ENCODE results near the gene ASCL5.

- TF ChIP-seq CTCF (IDR thresholded peaks at IDR 0.05; ENCODE audit: poor library complexity) = no peak
- no peak for TF ChIP-seq EZH2 (IDR thresholded peaks at IDR 0.05; ENCODE audit: borderline replicate concordance)
- no peak for TF ChIP-seq EZH2phosphoT487 (IDR thresholded peaks at IDR 0.05; ENCODE audit: low read depth, severe bottlenecking, unreplicated experiment)
Observed at GRCh38 chr1:201128962-201129361, 2.0 kb upstream of the ASCL5 start.
